ENCODE data around the gene DCP2.
"Not testable (repeated sequence)": the region's sequence is repeated elsewhere in the genome, so short reads cannot be mapped to it uniquely, and the experiment has no call there.

DCP2 gene

GRCh38 chr5:112976432-112977309 is at the start of gene DCP2:
Gene DCP2, plus strand, starts transcription at chr5:112976798. Its CDS starts 136 bp downstream, at chr5:112976934.
- DNase-seq (ENCODE audit: low spot score) = peak; percentile 99

- DNase-seq (ENCODE audit: low spot score) = no peak
These were observed 47.1 kb upstream of the DCP2 start for GRCh38 chr5:112929336-112930081.

- peak; percentile 39 for DNase-seq (ENCODE audit: low spot score)
These were observed 46.6 kb upstream of the DCP2 start for GRCh38 chr5:112930082-112930344.

GRCh38 chr5:112931473-112931872 is 45.1 kb upstream of the DCP2 start:
- DNase-seq (ENCODE audit: low spot score) = no peak

- DNase-seq (ENCODE audit: low spot score) = no peak
These were observed 43.5 kb upstream of the DCP2 start for GRCh38 chr5:112933105-112933504.

GRCh38 chr5:112933651-112934365 is 42.8 kb upstream of the DCP2 start:
- no peak for DNase-seq (ENCODE audit: low spot score)

GRCh38 chr5:112934366-112934663 is 42.3 kb upstream of the DCP2 start:
- DNase-seq (ENCODE audit: low spot score) = no peak

- no peak for DNase-seq (ENCODE audit: low spot score)
These were observed 40.9 kb upstream of the DCP2 start for GRCh38 chr5:112935675-112936074.

GRCh38 chr5:112938286-112938685 is 38.3 kb upstream of the DCP2 start:
- DNase-seq (ENCODE audit: low spot score) = no peak

- no peak for DNase-seq (ENCODE audit: low spot score)
These were observed 35.9 kb upstream of the DCP2 start for GRCh38 chr5:112940670-112941069.

- DNase-seq (ENCODE audit: low spot score) = no peak
These were observed 28.1 kb upstream of the DCP2 start for GRCh38 chr5:112948458-112948857.

- no peak for DNase-seq (ENCODE audit: low spot score)
These were observed 25.4 kb upstream of the DCP2 start for GRCh38 chr5:112951124-112951702.

GRCh38 chr5:112956606-112957005 is 20.0 kb upstream of the DCP2 start:
- no peak for DNase-seq (ENCODE audit: low spot score)

- no peak for DNase-seq (ENCODE audit: low spot score)
These were observed 19.4 kb upstream of the DCP2 start for GRCh38 chr5:112957036-112957808.

- DNase-seq (ENCODE audit: low spot score) = no peak
These were observed 18.2 kb upstream of the DCP2 start for GRCh38 chr5:112958093-112959088.

- not testable (repeated sequence) for DNase-seq (ENCODE audit: low spot score)
These were observed 16.7 kb upstream of the DCP2 start for GRCh38 chr5:112959872-112960271.

- no peak for DNase-seq (ENCODE audit: low spot score)
These were observed 16.3 kb upstream of the DCP2 start for GRCh38 chr5:112960315-112960714.

GRCh38 chr5:112960863-112961504 is 15.6 kb upstream of the DCP2 start:
- no peak for DNase-seq (ENCODE audit: low spot score)

GRCh38 chr5:112963374-112963733 is 13.2 kb upstream of the DCP2 start:
- not testable (repeated sequence) for DNase-seq (ENCODE audit: low spot score)

GRCh38 chr5:112965733-112966306 is 10.8 kb upstream of the DCP2 start:
- DNase-seq (ENCODE audit: low spot score) = no peak

Measured in pons (tissue), 1 donor.